GM19395 (cell line): ENCODE results near the gene CDO1.
"Not testable (repeated sequence)": the region's sequence is repeated elsewhere in the genome, so short reads cannot be mapped to it uniquely, and the experiment has no call there.

Experiments
- ATAC-seq: cut with Tn5 transposase; IDR thresholded peaks from one replicate; pipeline ENCODE4 v1.9.1; 2021; ENCODE audit warnings: mild to moderate bottlenecking, moderate library complexity; ENCODE audit not compliant: unreplicated experiment

Gene CDO1

GRCh38 chr5:115831163-115831768 lies 14.8 kb upstream of the CDO1 start:
- peak; percentile 83 for ATAC-seq

GRCh38 chr5:115829913-115830312 lies 13.5 kb upstream of the CDO1 start:
- ATAC-seq = no peak

DNA sequence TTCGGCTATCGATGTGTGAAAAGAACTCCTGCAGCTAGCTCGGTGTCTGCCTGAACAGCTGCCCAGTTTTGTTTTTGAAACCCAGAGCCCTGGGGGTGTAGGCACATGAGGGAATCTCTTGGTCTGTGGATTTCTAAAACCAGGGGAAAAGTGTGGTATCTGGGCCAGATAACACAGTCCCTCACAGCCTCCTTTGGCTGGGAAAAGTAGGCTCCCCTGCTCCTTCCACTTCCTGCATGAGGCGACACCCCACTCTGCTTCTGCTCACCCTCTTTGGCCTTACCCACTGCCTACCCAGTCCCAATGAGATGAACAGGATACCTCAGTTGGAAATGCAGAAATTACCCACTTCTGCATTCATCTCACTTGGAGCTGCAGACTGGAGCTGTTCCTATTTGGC lies 9.5 kb upstream of the CDO1 start:
- no peak for ATAC-seq

GRCh38 chr5:115824983-115825382 lies 8.5 kb upstream of the CDO1 start:
- not testable (repeated sequence) for ATAC-seq

DNA sequence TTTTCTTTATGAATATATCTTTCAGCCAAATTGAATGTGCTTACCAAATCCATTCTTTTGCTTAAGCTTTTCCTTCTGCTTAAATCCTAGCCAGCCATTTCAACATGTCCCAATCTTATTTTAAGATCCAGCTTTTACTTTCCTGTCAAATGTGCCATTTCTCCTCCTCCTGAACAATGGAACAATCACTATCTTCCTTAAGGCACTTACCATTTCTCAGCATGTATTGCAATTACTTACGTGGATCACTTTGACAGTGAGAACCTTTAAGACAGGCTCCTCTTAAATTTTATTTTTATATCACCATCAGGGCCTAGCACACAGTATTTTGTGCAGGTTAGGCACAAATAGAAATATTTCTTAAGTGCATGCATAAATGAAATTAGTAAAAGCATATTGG lies 4.4 kb upstream of the CDO1 start:
- no peak for ATAC-seq

- no peak for ATAC-seq
These were observed 2.4 kb upstream of the CDO1 start for GRCh38 chr5:115818821-115819220.

DNA sequence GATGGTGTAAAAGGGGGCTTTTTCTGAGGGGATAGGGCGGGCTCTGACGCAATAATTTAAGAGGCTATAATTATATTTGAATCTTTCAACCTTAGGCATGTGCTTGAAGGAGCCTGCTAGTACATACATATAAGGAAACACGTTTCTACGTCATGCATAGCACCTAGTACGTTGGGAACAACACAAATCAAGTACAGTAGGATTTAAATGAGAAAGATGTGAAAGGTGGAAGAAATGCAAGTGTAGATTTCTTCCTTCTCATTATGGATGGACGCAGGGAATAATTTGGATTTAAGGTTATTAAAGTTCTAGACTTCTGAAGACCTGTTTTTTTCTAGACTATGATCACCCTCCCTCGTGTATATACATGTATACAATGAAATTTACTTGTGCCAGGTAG lies 927 bp upstream of the CDO1 start:
- ATAC-seq = no peak

- no peak for ATAC-seq
These were observed 700 bp downstream of the CDO1 start for GRCh38 chr5:115815693-115816225.

DNA sequence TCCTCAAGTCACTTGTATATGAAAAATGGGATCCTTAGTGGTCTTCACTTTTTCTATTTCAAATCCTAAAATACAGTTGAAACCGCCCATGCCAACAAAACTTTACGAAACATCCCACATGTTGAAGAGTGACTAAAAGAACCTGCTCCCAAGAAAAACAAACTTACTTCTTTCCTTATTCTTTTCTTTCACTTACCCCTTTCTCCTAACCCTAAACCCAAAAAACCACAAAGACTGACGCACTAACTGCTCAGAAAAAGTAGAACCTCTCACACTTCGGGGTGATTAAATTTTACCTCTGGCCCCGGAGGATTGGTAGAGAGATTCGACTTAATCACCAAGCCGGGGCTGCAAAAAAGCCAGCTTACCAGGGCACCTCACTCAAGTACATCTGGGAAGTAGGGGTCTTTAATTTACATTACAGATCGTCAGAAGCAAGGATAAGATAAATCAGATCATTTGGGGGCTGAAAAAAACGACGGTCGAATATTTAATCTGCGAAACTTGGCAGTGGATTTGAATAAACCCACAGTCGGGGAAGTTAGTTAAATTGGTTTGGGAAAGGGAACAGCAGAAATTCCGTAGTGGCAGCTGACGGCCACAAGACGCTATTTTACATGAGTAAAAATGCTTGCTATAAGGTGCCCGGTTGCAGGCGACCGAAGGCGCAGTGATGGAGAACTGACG lies 1.3 kb downstream of the CDO1 start:
- no peak for ATAC-seq

DNA sequence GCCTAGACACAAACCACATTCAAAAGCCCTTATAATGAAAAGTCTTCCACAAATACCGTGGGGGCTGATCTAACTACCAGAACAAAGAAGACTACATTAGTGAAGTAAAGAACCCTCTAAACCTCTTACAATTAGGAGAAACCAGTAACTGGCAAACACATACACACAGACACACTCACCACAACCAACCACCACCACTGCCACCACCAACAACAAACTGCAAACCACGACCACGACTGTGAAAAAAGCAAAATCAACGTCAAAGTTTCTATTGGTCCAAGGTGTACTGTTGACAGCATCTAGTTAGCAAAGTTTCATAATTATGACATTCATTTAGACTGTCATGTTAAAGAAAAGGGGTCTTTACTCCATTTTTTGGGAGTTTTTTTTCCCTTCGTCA lies 2.7 kb downstream of the CDO1 start:
- ATAC-seq = no peak

DNA sequence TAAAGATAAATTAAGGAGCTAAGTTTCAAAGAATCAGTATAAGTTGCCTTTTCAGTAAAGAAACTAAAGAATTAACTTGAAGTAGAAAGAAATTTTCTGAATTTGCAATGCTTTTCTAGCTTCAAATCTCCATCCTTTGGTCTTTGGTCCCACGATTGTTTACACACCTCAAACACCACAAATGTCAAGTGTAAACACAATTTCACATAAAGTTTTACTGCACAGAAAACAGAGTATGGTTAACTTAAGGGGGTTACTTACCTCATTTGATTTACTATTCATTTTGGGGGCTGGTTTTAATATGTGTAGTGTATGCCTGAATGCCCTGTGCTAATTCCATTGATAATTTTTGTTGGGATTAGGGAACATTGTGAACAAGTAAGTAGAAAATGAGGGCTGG lies 4.1 kb downstream of the CDO1 start:
- ATAC-seq = no peak

DNA sequence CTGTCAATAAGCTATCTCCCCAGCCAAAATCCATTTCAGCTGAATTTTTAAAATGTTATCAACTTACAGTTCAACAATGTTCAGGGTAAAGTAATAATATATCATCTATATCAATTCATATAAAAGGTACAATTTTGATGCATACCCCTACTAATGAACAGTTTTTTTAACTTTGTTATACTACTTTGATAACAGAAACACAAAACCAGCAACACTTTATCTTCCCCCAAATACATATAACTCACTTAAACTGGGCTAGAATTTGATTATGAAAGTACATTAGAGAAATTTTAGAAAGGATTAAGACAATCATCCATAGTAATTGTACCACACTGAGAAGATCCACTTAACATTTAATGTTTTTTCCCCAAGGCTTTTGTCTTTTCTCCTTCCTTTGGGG lies 5.1 kb downstream of the CDO1 start:
- ATAC-seq = no peak

GRCh38 chr5:115810761-115811160 lies 5.7 kb downstream of the CDO1 start:
- ATAC-seq = no peak

- ATAC-seq = no peak
These were observed 6.5 kb downstream of the CDO1 start for GRCh38 chr5:115809946-115810345.

- not testable (repeated sequence) for ATAC-seq
These were observed 8.4 kb downstream of the CDO1 start for GRCh38 chr5:115808066-115808465.

- ATAC-seq = no peak
These were observed 8.8 kb downstream of the CDO1 start for GRCh38 chr5:115807654-115808052.

- ATAC-seq = no peak
These were observed 9.3 kb downstream of the CDO1 start for GRCh38 chr5:115806986-115807653.

- no peak for ATAC-seq
These were observed 14.5 kb downstream of the CDO1 start for GRCh38 chr5:115801984-115802383.

DNA sequence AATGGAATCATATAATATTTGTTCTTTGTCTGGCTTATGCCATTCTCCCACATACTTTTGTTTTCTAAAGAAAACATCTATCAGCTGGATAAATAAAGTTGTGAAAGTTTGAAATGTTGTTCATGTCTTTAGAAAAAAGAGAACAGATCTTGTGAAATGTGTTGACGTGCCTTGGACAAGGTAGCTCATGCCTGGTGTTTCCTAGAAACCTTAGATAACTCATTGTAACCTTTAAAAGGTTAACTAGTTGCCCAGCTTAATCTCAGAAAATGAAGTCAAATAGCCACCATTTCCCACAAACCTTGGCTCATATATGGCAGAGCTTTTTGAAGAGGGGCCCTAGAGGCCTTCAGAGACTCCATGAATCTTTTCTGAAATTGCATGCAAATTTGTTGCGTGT lies 15.3 kb downstream of the CDO1 start:
- ATAC-seq = no peak

DNA sequence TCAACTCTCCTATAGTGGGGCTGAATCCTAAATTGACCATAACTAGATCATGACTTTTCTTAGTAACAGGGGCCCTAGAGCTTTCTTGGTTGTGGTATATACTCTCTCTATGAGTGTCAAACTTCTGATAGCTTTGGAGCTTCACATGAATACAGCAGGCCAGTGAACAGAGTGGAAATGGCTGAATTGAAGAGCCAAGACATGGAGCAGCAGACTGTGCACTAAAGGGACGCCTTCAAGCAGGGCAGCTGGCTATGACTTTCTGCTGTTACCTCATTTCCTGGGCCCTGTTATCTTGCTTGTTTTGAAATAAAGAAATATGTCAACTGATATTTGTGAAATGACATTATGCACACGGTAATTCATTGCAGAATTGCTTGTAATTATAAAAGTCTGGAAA lies 16.4 kb downstream of the CDO1 start:
- no peak for ATAC-seq

GRCh38 chr5:115798252-115798651 lies 18.2 kb downstream of the CDO1 start:
- ATAC-seq = no peak

DNA sequence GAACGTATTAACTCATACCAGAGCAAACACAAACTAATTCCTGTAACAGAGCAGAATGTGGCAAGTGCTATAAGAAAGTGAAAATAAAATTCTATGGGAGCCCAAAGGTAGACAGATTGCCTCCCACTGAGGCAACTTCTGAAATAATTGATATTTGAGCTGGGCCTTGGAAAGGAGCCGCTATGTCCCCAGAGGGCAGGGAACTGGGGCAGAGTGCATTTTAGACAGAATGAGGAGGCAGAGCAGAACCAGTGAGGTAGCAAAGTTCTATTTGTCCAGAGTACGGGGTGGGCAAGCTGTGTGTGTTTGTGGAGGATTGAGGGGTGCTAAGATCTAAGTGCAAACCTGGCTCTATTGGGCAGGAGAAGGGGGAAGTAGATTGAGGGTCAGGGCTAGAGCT lies 19.8 kb downstream of the CDO1 start:
- no peak for ATAC-seq
